ENCODE measurements around the gene THSD7A.
"Not testable (repeated sequence)": the region's sequence is repeated elsewhere in the genome, so short reads cannot be mapped to it uniquely, and the experiment has no call there.

THSD7A gene

DNA sequence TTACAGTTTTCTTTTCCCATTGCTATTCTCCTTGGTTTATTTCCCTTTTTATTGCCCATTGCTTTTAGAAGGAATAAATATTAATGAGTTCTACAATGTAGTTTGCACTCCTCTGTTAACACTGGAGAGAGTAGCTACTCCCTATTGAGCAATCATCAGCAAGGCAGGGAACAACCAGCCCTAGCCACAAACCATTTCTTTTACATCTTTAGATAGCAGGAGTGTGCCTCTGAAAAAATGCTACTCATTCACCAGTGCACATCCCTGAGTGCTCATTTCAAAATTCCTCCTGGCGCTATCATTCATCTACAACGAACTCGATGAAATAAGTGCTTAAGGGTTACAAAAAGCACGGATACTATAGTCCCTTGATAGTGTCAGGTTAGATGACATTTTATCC, 252.9 kb downstream of the THSD7A start:
- DNase-seq (ENCODE audit: low read depth), result no peak

DNA sequence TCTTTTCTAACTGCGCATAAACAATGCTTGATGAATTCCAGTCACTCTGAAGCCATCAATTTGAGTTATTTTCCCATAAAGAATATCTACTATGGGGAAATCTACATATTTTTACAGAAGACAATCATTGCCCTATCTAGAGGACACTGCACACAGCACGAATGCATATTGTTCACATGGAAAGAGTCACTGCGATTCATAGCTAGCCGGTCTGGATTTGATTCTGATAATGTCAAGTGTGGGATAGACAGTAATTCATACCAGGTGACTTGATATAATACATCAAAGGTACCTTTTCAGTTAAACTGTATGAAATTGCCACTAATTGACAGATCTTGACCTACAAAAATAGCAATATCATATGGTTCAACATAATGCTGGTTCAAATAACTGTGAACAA, 255.7 kb downstream of the THSD7A start:
- DNase-seq (ENCODE audit: low read depth), result no peak

DNA sequence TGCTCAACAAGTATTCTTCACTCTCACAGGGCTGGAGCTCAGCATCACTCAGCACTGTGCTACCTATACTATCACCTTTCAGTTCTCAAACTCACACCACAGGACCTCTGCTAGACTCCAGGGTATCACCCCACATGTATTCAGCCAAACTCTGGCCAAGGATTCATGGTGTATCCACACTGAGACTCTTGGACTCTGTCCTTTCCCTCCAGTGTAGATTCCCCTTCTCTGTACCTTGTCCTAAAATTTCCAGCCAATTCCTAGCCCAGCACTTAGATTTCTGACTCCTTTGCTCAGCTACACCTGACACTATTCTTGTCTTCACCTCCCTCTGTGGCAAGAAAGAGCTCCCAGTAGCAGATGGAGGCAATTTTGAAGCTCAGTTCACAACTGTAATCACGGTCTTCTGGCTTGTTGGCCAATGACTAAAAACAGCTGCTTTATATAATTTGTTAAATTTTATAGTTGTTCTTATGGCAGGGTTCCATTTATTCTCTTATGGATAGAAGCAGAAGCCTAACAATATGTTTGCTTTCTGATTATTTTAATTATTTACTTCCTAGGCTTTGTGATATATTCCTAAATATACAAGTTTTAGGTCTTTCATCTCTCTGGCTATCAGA, 258.8 kb downstream of the THSD7A start:
- no peak for DNase-seq (ENCODE audit: low read depth)

DNA sequence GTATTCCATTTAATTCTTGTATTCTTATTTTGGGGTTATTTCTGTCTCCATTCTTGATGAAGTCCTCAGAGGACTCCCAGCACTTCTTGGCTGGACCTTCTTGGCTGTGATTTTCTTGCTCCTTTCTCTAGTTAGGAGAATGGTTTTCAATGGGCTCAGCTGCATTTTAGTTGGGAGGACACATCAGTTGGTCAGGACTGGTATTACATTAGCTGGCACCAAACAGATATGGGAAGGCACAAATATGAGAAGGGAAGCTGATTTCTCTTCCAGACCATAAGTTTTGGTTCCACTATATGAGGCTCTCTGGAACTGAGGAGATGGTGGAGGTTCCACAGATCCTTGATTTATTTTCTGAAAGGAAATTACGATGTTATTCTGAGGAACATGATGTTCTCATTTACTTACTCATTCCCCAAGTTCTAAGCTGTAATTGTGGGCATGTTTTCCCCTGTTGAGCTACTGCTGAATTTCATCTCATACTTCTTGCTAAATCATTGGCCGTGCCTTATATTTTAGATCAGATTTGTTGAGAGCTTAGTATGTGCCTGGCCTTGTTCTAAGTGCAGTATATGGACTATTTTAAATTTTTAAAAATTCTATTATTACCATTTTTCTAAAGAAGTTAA, 261.0 kb downstream of the THSD7A start:
- no peak for DNase-seq (ENCODE audit: low read depth)

DNA sequence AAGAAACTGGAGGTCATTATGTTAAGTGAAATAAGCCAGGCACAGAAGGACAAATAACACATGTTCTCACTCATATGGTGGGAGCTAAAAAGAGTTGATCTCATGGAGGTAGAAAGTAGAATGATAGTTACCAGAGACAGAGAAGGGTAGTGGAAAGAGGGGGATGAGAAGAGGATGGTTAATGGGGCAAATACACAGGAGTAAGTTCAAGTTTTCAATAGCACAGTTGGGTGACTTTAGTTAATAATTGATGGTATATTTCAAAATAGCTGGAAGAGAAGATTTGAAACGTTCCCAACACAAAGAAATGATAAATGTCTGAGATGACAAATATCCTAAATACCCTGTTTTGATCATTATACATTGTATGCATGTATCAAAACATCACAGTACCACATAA, 261.8 kb downstream of the THSD7A start:
- DNase-seq (ENCODE audit: low read depth), result no peak

DNA sequence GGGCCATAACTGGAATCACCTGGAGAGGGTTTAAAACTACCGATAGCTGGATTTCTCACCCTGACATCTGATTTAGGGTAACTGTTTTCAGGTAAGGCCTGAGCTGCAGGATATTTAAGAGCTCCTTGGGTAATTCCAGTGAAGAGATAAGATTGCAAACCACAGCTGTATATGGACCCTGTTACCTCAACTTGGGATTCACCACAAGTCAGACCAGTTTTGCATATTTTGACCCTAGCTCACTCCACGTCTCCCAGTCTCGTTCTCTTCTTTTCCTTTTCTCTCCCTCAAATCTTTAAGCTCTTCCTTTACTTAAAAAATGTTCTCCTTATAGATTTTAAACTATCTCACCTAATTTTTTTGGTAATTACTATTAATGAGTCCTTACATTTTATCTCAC, 264.4 kb downstream of the THSD7A start:
- DNase-seq (ENCODE audit: low read depth), result no peak

DNA sequence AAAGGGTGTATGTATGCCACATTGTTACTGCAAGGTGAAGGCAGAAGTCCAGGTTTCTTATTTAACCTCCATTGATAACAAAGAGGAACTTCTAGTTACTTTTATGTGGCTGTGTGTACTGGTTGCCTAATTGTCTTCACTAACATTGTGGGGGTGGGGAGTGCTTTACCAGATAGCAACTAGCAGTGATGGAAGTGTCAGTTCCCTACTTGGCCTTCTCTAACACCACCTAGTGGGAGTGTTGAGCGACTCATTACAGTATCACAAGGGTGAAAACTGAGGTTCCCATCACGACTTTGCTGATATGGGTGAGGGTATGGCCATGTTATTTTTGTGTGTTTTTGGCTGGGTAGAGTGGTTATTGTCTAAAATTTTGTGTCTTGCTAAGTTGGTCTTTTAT, 274.4 kb downstream of the THSD7A start:
- DNase-seq (ENCODE audit: low read depth), result no peak

DNA sequence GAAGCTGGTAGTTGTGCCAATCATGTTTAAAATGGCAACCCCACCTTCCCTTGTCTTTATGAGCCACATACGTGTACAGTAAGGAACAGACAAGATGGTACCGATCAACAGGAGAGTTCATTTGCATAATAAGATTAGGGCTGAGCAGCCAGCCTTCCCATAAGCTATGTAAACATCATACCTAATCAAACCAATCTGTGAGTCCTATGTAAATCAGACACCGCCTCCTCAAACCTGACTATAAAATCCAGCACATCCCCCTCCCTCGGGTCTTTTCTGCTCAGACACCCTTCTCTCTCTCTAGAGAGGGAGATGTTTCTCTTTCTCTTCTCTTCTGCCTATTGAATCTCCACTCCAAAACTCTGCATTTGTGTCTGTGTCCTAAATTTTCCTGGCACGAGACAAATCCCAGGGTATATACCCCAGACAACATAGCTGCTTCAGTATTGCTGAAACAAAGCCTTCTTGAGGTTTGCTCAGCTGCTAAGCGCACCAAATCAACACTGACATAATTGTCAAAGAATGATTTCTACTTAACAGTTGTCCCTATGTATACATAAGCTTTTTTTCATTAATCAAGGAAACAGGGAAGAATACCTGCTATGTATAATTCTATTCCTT, 279.2 kb downstream of the THSD7A start:
- no peak for DNase-seq (ENCODE audit: low read depth)

DNA sequence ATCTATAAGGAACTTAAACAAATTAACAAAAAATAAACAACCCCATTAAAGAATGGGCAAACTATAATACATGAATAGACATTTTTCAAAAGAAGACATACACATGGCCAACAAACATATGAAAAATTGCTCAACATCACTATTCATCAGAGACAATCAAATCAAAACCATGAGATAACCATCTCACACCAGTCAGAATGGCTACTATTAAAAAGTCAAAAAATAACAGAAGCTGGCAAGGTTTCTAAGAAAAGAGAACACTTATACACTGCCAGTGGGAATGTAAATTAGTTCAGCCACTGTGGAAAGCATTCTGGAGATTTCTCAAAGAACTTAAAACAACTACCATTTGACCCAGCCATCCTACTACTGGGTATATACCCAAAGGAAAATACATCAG, 280.5 kb downstream of the THSD7A start:
- no peak for DNase-seq (ENCODE audit: low read depth)

DNA sequence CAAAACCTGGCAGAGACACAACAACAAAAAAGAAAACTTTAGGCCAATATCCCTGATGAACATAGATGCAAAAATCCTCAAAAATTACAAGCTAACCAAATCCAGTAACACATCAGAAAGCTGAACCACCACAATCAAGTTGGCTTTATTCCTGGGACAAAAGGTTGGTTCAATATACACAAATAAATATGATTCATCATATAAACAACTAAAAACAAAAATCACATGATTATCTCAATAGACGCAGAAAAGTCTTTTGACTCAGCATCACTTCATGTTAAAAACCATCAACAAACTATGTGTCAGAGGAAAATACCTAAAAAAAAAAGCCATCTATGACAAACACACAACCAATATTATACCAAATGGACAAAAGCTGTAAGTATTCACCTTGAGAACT, 283.5 kb downstream of the THSD7A start:
- DNase-seq (ENCODE audit: low read depth), result no peak

DNA sequence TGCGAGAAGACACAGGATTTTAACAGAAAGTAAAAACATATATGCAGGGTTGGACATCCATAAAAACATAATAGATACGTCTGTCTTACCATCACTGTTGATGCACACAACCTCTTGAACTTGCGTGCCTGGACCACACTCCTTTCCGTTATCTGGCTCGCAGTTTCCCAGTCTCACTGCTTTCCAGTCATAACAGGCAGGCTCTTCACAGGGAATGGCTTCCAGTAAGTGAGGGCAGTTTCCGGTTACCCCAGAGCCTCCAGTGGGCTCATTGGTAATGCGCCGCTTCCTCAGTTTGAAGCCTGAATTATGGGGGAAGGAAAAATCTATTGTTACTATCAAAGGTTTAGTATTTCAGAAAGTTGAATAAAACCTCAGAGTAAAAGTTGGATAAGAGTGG, 290.7 kb downstream of the THSD7A start:
- DNase-seq (ENCODE audit: low read depth), result no peak

DNA sequence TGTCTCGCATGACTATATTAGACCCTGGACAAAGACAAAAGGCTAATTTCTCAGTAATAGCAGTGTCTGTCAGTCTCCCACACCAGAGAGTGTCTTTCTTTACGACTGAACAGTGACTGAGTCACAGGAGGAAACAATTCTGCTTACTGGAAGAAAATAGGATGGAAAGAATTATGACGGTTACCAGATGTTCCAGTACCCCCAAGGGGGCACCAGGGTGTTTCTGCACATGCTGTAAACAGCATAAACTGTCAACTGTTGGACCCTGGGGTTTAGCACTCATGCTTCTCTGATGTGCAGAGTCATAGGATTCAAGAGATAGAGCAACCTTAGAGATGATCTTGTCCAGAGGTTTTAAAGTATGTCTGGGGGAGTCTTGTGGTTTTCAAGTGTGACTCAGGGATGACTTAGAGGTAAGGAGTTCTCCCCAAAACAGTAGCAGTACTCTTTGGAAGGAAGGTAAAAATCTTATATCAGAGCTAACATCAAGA, 291.7 kb downstream of the THSD7A start:
- no peak for DNase-seq (ENCODE audit: low read depth)

DNA sequence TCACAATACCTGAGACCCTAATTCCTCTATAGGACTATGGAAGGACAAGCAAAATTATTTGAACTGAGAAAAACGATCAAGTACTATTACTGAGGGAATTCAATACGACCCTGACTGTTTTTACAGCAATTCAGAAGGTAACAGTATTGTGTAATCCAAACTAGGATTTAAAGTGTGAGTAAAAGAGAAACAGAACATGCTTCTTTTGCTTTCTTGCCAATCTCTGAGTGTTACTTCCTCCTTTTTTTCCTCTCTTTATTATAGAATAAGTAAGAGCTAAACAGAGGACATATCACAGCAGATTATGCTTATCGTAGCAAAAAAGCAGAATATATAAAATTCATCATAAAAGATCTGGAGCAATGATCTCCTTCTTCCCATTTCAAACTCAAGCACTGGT, 292.1 kb downstream of the THSD7A start:
- DNase-seq (ENCODE audit: low read depth), result no peak

DNA sequence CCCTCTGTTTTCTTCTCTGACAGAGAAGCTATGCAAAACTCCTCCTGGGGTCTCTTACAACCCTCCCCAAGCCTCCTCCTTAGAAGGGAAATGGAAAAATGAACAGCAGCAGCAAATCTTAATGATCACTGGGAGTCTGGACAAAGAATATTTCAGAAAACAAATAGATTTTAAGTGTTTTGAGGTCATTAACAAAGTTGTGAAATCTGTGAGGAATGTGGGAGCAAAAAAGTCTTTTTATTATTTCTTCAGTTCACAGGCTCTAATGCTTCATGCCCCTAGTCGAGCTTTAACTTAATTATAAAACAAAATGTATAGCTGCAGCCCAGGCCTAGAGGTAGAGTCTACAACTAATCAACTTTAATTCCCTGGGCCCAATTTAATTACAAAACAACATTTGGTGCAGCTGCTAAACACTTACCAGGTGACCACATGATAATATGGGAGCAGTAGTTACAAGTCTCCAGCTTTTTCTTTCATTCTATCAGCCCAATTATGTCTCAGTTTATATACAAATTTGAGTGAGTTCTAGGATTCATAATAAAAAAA, 293.2 kb downstream of the THSD7A start:
- DNase-seq (ENCODE audit: low read depth), result no peak

DNA sequence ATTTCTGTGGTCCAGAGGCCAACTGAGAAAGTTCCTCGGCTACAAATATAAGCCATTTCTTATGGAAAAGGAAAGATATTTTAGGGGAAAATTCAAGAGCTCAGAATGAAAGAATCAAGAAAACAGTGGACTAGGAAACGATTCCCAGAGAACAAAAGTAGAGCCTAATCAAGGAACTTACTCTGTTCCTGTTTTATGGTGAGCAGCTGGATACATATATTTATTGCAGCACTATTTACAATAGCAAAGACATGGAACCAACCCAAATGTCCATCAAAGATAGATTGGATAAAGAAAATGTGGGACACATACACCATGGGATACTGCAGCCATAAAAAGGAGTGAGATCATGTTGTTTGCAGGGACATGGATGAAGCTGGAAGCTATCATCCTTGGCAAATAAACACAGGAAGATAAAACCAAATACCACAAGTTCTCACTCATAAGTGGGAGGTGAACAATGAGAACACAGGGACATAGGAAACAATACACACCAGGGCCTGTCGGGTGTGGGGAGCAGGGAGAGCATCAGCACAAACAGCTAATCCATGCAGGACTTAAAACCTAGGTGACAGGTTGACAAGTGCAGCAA, 298.7 kb downstream of the THSD7A start:
- no peak for DNase-seq (ENCODE audit: low read depth)

DNA sequence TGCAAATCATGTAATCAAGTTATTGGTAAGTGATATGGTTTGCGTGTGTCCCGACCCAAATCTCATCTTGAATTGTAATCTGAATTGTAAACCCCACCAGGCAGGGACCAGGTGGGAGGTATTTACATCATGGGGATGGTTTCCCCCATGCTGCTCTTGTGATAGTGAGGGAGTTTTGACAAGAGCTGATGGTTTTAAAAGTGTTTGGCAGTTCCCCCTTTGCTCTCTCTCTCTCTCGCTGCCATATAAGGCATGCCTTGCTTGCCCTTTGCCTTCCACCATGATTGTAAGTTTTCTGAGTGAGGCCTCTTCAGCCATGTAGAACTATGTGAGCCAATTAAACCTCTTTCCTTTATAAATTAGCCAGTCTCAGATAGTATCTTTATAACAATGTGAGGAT, 302.6 kb downstream of the THSD7A start:
- no peak for DNase-seq (ENCODE audit: low read depth)

DNA sequence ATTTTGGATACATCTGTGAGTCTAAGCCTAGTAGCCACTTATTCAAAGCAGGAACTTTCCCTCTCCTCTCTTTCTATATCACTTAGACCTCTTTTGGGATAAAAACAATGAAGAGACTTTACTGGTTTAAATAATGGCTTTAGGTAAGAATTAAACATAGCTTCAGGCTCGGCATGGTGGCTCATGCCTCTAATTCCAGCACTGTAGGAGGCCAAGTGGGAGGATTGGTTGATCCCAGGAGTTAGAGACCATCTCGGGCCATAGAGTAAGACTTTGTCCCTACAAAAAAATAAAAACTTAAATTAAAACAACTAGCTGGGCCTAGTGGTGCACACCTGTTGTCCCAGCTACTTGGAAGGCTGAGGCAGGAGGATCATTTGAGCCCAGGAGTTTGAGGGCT, 304.3 kb downstream of the THSD7A start:
- DNase-seq (ENCODE audit: low read depth), result no peak

DNA sequence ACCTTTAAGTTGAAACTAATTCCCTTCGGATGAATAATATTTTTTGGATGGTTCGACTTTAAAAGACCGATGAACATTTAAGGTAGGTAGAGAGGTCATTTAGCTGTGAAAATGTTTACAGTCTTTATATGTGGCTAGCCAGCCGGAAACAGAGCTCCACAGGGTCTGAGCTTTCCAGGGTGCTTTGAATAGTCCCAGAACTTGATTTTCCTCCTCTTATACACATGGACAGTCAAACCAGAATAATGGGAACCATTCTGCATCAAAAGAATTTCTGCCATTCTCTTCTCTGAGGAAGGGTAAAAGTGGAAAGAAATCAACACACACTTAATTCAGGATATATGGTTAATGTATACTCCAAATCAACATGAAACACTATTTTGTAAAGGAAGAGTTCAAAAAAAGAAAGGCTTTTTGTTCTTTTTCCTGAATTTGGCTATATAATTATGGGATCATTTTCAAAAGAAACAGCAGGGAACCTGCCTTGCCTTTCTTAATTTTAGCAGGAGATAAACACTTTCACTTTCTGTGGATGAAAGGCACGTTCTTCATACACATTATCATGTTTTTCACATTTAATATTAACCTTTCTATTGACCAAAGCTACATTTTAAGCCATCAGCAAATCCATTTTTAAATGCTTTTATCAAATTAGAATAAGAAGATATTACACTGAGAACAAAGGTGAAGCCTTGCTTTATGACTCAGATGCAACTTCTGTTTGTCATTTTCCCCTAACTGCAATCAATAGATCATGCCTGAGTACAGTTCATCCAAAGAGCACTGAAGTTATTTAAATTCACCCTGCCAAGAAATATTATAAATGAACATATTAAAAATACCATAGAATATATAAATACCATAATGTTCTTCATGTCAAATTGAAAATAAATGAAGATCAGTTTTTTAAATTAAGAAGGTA, 307.3 kb downstream of the THSD7A start:
- DNase-seq (ENCODE audit: low read depth), result no peak

DNA sequence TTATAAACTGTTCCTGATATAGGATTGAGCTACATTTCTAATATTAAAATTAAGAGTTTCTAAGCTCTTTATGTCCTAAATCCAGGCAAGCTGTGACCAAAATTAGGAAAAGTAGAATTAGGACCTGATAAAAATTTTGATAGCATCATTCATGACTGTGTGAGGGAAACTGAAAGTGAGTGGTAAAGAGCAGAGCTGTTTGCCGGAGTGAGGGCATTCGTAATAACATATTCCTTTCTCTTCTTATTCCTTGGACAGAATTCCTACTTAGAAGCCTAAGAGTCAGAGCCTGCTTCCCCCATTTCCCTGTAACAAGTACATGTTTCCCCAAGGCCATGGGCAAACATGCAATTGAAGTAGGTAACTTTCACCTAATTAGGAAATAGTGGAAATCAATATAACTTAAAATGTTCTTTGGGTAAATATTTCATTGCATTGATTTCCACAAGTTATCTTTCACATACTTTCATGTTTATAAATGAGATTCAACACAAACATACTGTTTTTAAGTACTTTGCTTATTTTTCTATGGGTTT, 310.0 kb downstream of the THSD7A start:
- DNase-seq (ENCODE audit: low read depth), result not testable (repeated sequence)

DNA sequence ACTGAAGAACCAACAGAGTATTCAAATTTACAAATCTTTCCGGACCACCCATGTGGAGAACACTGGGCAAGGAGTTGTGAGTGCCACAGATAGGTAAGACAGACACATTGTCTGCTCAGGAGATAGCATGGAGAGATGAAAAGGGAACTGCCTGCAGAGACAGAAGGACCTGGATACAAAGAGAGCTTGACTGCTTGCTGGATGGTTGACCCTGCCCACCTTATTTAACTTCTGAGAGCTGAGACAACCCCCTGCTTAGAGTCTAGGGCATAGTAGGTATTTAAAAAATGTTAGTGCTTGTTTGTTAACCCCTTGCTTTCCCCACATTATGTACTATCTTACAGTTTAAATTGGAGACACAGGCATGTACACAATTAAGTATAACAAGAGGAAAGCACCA, 314.1 kb downstream of the THSD7A start:
- DNase-seq (ENCODE audit: low read depth), result no peak

DNA sequence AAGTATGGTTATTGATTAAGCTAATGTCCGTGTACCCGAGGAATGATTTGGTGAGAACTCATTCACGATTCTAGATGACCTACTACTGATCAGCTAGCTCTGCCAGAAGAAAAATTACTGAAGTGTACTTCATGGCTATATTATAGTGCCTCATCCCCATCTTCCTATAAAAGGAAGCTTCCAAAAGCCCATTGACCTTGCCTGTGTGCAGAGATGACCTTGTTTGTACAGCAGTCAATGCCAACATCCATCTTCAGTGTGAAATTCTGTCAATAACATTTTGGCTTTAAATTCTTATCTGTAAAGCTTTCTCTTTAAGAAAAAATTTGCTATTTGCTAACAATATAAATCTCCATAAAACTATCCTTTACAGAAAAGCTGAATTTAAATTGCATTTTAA, 315.7 kb downstream of the THSD7A start:
- DNase-seq (ENCODE audit: low read depth), result no peak

DNA sequence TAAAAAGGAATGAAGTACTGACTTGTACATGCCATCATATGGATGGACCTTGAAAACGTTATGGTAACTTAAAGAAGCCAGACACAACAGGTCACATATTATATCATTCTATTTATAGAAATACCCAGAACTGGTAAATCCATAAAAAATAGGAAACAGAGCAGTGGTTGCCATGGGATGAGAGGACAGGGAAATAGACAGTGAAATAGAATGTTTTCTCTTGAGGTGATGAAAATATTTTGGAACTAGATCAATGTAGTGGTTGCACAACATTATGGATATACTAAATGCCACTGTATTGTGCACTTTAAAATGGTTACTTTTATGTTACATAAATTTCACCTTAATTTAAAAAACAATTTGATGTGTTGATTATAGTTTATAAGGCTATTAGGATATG, 318.5 kb downstream of the THSD7A start:
- no peak for DNase-seq (ENCODE audit: low read depth)
